Stimulated activated CD4-positive, alpha-beta T cell treated with anti-CD3 and anti-CD28 coated beads, TNF-alpha, amount 100 ng/mL, for 4 hours (primary cell): Measurements from ENCODE around the gene STPG3.

Source experiments
- DNase-seq, 3 experiments: peaks; one replicate each; pipeline ENCODE4 v3.0.0-alpha.2; 2020; ENCODE audit warnings: low read depth in 3 of 3

Gene STPG3

GRCh38 chr9:137251194-137251461 is at the start of gene STPG3:
Gene STPG3, plus strand, starts transcription at chr9:137251286. Its CDS starts 1 bp downstream, at chr9:137251287.
- no peak for DNase-seq

- DNase-seq = no peak
Measured at GRCh38 chr9:137202966-137203365, 48.1 kb upstream of the STPG3 start.

- DNase-seq = no peak
Measured at GRCh38 chr9:137204731-137205125, 46.4 kb upstream of the STPG3 start.

GRCh38 chr9:137205126-137206069 is 45.7 kb upstream of the STPG3 start, which contains the start of the genes NDOR1 and TMEM203:
Gene NDOR1, plus strand, starts transcription at chr9:137205700. Its CDS starts 78 bp downstream, at chr9:137205778.
Gene TMEM203, minus strand, starts transcription at chr9:137205648. Its CDS starts 234 bp downstream, at chr9:137205414.
- DNase-seq = peak; percentile 83 to 93 (median 84)

- no peak for DNase-seq
Measured at GRCh38 chr9:137206602-137207001, 44.5 kb upstream of the STPG3 start.

GRCh38 chr9:137211532-137211931 is 39.6 kb upstream of the STPG3 start:
- no peak for DNase-seq

GRCh38 chr9:137212520-137212919 is 38.6 kb upstream of the STPG3 start:
- no peak for DNase-seq

GRCh38 chr9:137213160-137214060 is 37.7 kb upstream of the STPG3 start:
- no peak for DNase-seq

GRCh38 chr9:137214620-137215019 is 36.5 kb upstream of the STPG3 start:
- no peak for DNase-seq

GRCh38 chr9:137215196-137215986 is 35.7 kb upstream of the STPG3 start:
- DNase-seq = no peak

- DNase-seq = no peak
Measured at GRCh38 chr9:137216188-137216965, 34.7 kb upstream of the STPG3 start.

GRCh38 chr9:137217276-137218211 is 33.5 kb upstream of the STPG3 start:
- DNase-seq = no peak

GRCh38 chr9:137218212-137218753 is 32.8 kb upstream of the STPG3 start:
- no peak for DNase-seq

- DNase-seq = no peak
Measured at GRCh38 chr9:137218754-137219271, 32.3 kb upstream of the STPG3 start.

- no peak for DNase-seq
Measured at GRCh38 chr9:137219757-137220316, 31.2 kb upstream of the STPG3 start.

GRCh38 chr9:137220317-137221094 is 30.6 kb upstream of the STPG3 start:
- no peak for DNase-seq

- no peak for DNase-seq
Measured at GRCh38 chr9:137221095-137221505, 30.0 kb upstream of the STPG3 start.

- DNase-seq = no peak
Measured at GRCh38 chr9:137221506-137222111, 29.5 kb upstream of the STPG3 start.
